GM23248 (cell line): ENCODE measurements around the gene SND1. TPM values are rescaled to one million over a fixed set of nuclear protein-coding genes. Genes with fewer than 3 reads are reported as not detected.

Experiments
- DNase-seq: peaks from one replicate; pipeline ENCODE4 v3.0.0-alpha.2; 2015
- H2AFZ ChIP-seq: fragments of 200-600 bp; sonication (generic); 2 replicates; pipeline ENCODE4 v1.6.1; 2016; ENCODE audit warnings: antibody characterized with exemption
- H3F3A ChIP-seq: fragments of 200-600 bp; sonication (generic); 2 replicates; pipeline ENCODE4 v1.6.1; 2016; ENCODE audit warnings: mild to moderate bottlenecking, antibody characterized with exemption, mixed run types; ENCODE audit not compliant: insufficient read depth
- H3K27ac ChIP-seq: fragments of 200-600 bp; sonication (generic); 2 replicates; pipeline ENCODE4 v1.5.1; 2016; ENCODE audit warnings: mild to moderate bottlenecking
- H3K27me3 ChIP-seq: fragments of 200-600 bp; sonication (generic); replicated peaks from 2 replicates; pipeline ENCODE4 v1.6.1; 2016; ENCODE audit warnings: mild to moderate bottlenecking; ENCODE audit not compliant: insufficient read depth
- H3K36me3 ChIP-seq: fragments of 200-600 bp; sonication (generic); 2 replicates; pipeline ENCODE4 v1.6.1; 2016; ENCODE audit warnings: low read depth, mild to moderate bottlenecking
- H3K4me1 ChIP-seq: fragments of 200-600 bp; sonication (generic); 2 replicates; pipeline ENCODE4 v1.6.1; 2016; ENCODE audit warnings: mild to moderate bottlenecking; ENCODE audit not compliant: insufficient read depth
- H3K4me2 ChIP-seq: fragments of 200-600 bp; sonication (generic); one replicate; pipeline ENCODE4 v1.6.1; 2016; ENCODE audit warnings: mild to moderate bottlenecking; ENCODE audit not compliant: unreplicated experiment
- H3K4me3 ChIP-seq: fragments of 200-600 bp; sonication (generic); 2 replicates; pipeline ENCODE4 v1.5.1; 2016; ENCODE audit warnings: mild to moderate bottlenecking
- H3K79me2 ChIP-seq: fragments of 200-600 bp; sonication (generic); 2 replicates; pipeline ENCODE4 v1.6.1; 2016; ENCODE audit warnings: mild to moderate bottlenecking; ENCODE audit not compliant: insufficient read depth
- H3K9ac ChIP-seq: fragments of 200-600 bp; sonication (generic); 2 replicates; pipeline ENCODE4 v1.6.1; 2016; ENCODE audit warnings: mild to moderate bottlenecking
- H3K9me2 ChIP-seq: fragments of 200-600 bp; sonication (generic); 2 replicates; pipeline ENCODE4 v1.6.1; 2016; ENCODE audit warnings: mixed run types, mild to moderate bottlenecking, moderate library complexity; ENCODE audit not compliant: insufficient read depth
- H3K9me3 ChIP-seq: fragments of 200-600 bp; sonication (generic); one replicate; pipeline ENCODE4 v1.6.1; 2017; ENCODE audit warnings: low read depth
- H4K20me1 ChIP-seq: fragments of 200-600 bp; sonication (generic); 2 replicates; pipeline ENCODE4 v1.6.0; 2016; ENCODE audit not compliant: insufficient read depth
- EZH2 ChIP-seq: fragments of 200-600 bp; sonication (generic); IDR thresholded peaks from 2 replicates; pipeline ENCODE4 v1.6.1; 2018; ENCODE audit warnings: antibody characterized with exemption, mild to moderate bottlenecking; ENCODE audit not compliant: insufficient read depth, poor library complexity, severe bottlenecking
- EZH2phosphoT487 ChIP-seq: fragments of 200-600 bp; sonication (generic); IDR thresholded peaks from 2 replicates; pipeline ENCODE4 v1.6.1; 2018; ENCODE audit warnings: antibody characterized with exemption, moderate library complexity, mild to moderate bottlenecking, low read depth; ENCODE audit not compliant: insufficient read depth
- WGBS, 2 experiments: methylation state at CpG; one replicate each; pipeline ENCODE4 v1.1.6; 2015 to 2017; ENCODE audit warnings: low lambda C conversion rate in 2 of 2, low coverage in 1 of 2; ENCODE audit errors: missing lambda C conversion rate in 2 of 2; 5-methylcytosine and 5-hydroxymethylcytosine counted together
- in situ Hi-C: fragments of 300-500 bp; cut with MboI; formaldehyde crosslinking; loops from 2 replicates; pipeline ENCODE4 v1.15.0; 2020
- polyA plus RNA-seq: library from polyadenylated mRNA; unstranded; fragments of >200 nt; fragmentation: Nextera tagmentation; extraction: Ambion mirVana; gene quantifications from 2 replicates; pipeline ENCODE4 v1.2.1, GENCODE V29; 2016
- total RNA-seq: library from RNA; depleted of rRNA; stranded (reverse); fragments of >200 nt; shearing (Covaris generic); gene quantifications from 2 replicates; pipeline ENCODE4 v1.2.3, GENCODE V29; 2014

SND1 gene
- total and polyA plus RNA-seq, 2 experiments from 2014 or later = 128 to 184 TPM

DNA sequence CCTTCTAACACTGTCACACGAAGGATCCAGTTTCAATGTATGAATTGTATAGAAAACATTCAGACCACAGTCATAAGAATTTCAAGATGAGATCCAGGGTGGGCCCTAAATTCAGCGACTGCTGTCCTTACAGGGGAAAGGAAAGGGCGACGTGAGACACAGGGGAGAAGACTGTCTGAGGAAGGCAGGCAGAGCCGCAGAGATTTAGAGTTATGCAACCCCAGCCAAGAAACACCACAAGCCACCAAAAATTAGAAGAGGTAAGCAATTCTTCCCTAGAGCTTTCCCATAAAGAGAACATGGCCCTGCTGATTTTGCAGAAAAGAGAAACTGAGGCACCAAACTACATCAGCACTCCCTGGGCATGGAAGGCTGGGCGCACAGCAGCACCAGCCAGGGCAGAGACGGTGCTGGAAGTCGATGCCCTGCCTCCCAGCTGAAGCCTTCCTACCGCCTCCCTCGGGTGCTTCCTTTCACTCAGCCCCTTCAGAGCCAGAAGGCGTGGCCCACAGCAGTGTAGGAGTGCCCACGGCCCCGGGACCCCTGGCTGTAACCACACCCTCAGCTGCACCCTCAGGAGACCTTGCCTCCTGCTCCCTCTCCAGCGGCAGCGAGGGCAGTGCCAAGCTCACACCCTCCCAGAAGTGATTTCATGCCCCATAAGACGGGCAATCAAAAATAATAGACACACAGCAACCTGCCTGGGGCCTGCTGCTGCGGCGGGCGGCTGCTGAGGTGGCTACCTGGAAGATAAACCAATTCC, 460.2 kb downstream of the SND1 start:
- Histone ChIP-seq H3K79me2 (no peaks in the 10 kb centered on the region), H3F3A (no peaks in the 10 kb centered on the region), H2AFZ (no peak overlapping the region), H3K27ac (no peak overlapping the region), H4K20me1 (no peaks in the 10 kb centered on the region), H3K4me1 (no peaks in the 10 kb centered on the region), H3K9me3 (no peaks in the 10 kb centered on the region), H3K4me2 (no peak overlapping the region), H3K4me3 (no peak overlapping the region), H3K9me2 (no peaks in the 10 kb centered on the region), H3K36me3 (no peaks in the 10 kb centered on the region), H3K9ac (no peak overlapping the region), H3K27me3 (no peaks in the 10 kb centered on the region)
- no peak for DNase-seq
- in situ Hi-C loops = no loop called here
- 56 to 59% methylated on average over 19 of the region's 19 CpGs for WGBS, 2 experiments
- TF ChIP-seq EZH2 = no peak
- no peak for TF ChIP-seq EZH2phosphoT487

DNA sequence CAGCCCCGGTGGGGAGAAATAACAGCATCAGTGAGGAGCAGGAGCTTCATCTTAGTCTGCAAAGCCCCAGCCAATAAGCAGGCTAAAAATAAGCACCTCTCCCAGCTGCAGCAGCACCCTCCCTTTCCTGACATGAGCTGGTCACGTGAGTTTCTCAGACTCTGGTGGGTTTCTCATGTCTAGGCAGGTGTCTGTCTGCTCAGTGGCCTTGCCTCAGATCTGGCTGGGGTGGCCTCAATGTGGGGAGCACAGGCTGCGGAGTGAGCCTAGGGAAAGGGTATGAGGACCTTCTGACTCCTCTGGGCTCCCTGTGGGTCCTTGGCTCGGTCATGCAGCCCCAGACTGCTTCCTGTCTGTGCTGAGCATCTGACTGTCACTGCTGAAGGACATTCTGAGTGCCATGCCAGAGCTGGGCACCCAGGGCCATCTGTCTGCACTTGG, 460.8 kb downstream of the SND1 start:
- Histone ChIP-seq H2AFZ (no peak overlapping the region), H3K36me3 (no peaks in the 10 kb centered on the region), H3K27ac (no peak overlapping the region), H4K20me1 (no peaks in the 10 kb centered on the region), H3K9me2 (no peaks in the 10 kb centered on the region), H3K9ac (no peak overlapping the region), H3K79me2 (no peaks in the 10 kb centered on the region), H3F3A (no peaks in the 10 kb centered on the region), H3K4me2 (no peak overlapping the region), H3K9me3 (no peaks in the 10 kb centered on the region), H3K4me1 (no peaks in the 10 kb centered on the region), H3K4me3 (no peak overlapping the region), H3K27me3 (no peaks in the 10 kb centered on the region)
- in situ Hi-C loops = no loop called here
- WGBS, 2 experiments = 35 to 38% methylated on average over 4 of the region's 4 CpGs
- no peak for TF ChIP-seq EZH2
- DNase-seq = no peak

DNA sequence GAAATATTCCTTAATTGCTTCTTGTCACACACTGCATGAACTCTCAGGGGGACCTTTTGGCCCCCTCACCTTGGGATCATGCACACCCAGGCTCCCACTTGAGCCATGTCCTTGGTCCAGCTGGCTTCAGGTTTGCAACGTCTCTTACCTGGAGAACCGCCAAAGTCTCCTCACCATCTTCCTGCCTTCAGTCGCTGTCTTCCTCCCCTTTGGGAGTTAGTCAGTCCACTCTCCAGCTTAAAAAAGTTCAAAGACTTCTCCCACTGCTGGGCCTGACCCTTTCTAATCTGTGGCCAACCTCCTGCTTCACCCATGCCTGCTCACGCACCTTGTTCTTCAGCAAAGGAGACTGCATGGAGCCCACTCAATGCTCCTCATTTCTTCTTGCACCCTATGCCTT, 461.8 kb downstream of the SND1 start:
- Histone ChIP-seq H3K27ac (no peak overlapping the region), H3K9ac (no peak overlapping the region), H3F3A (no peaks in the 10 kb centered on the region), H3K4me2 (no peak overlapping the region), H3K9me2 (no peaks in the 10 kb centered on the region), H2AFZ (no peak overlapping the region), H3K9me3 (no peaks in the 10 kb centered on the region), H4K20me1 (no peaks in the 10 kb centered on the region), H3K27me3 (0 out of 2 replicates have a peak, but pooled peaks cover 5% of the 10 kb centered on the region), H3K4me3 (no peak overlapping the region), H3K4me1 (no peaks in the 10 kb centered on the region), H3K79me2 (no peaks in the 10 kb centered on the region), H3K36me3 (no peaks in the 10 kb centered on the region)
- TF ChIP-seq EZH2phosphoT487 (no peak), EZH2 (no peak)
- DNase-seq = no peak
- 67 to 72% methylated on average over 4 of the region's 4 CpGs for WGBS, 2 experiments
- in situ Hi-C loops = no loop called here

DNA sequence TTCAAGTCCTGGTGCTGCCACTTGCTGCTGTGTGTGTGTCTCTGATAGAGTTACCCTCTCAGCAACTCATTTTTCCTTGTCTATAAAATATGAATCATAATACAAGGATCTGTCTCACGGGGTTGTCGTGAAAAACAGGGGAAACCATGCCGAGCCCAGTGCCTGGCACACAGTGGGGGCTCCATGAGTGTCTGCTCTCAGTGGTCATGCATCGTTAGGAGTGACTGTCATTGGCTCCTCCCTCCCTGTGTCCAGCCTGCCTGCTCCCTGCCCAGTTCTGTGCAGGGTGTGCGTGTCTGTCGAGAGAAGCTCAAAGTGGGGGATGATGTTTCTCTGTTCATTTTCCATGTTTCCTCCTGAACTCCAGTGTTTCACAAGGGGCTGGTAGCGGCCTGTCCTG, 462.8 kb downstream of the SND1 start:
- H2AFZ ChIP-seq = no peak overlapping the region
- WGBS, 2 experiments = 65 to 70% methylated on average over 7 of the region's 7 CpGs

More for the DNA sequence above, 462.8 kb downstream of the SND1 start:
- no peak overlapping the region for H3K9ac ChIP-seq
- in situ Hi-C loops = no loop called here
- H3K36me3 ChIP-seq = no peaks in the 10 kb centered on the region
- no peaks in the 10 kb centered on the region for H3K79me2 ChIP-seq
- no peak for DNase-seq
- H3K4me3 ChIP-seq = no peak overlapping the region
- H3K4me1 ChIP-seq = no peaks in the 10 kb centered on the region
- no peak overlapping the region for H3K27ac ChIP-seq
- no peak overlapping the region for H3K4me2 ChIP-seq
- H4K20me1 ChIP-seq = no peaks in the 10 kb centered on the region
- H3F3A ChIP-seq = no peaks in the 10 kb centered on the region
- TF ChIP-seq EZH2 (no peak), EZH2phosphoT487 (no peak)
- H3K27me3 ChIP-seq = 0 out of 2 replicates have a peak, but pooled peaks cover 5% of the 10 kb centered on the region
- H3K9me3 ChIP-seq = no peaks in the 10 kb centered on the region
- no peaks in the 10 kb centered on the region for H3K9me2 ChIP-seq
